Keratinocyte (primary cell): ENCODE measurements around the gene ERN2. TPM values are rescaled to one million over a fixed set of nuclear protein-coding genes. Genes with fewer than 3 reads are reported as not detected.

Experiments used
- DNase-seq: peaks from one replicate; pipeline ENCODE4 v3.0.0-alpha.2; 2011; ENCODE audit warnings: low read depth, missing footprints, low spot score
- FAIRE-seq: peaks from 2 replicates; lab custom pipeline; 2011; peaks lifted over from hg19 to GRCh38; lab: Jason Lieb, UNC
- H2AFZ ChIP-seq: 2 replicates; pipeline ENCODE4 v1.6.0; 2012; ENCODE audit warnings: low read length, control low read depth, inconsistent platforms; ENCODE audit not compliant: control insufficient read depth
- H3K27ac ChIP-seq: 2 replicates; pipeline ENCODE4 v1.5.1; 2011; ENCODE audit warnings: low read length; ENCODE audit not compliant: control insufficient read depth, insufficient read depth
- H3K27me3 ChIP-seq: 3 replicates; pipeline ENCODE4 v1.6.0; 2011; ENCODE audit warnings: low read length; ENCODE audit not compliant: control insufficient read depth, insufficient read depth; ENCODE audit errors: extremely low read depth
- H3K36me3 ChIP-seq, 2 experiments: 2 replicates in 1 of 2; 3 replicates in 1 of 2; pipeline ENCODE4 v1.5.1; 2011; ENCODE audit warnings: low read length in 2 of 2, mild to moderate bottlenecking in 1 of 2; ENCODE audit not compliant: control insufficient read depth in 2 of 2, insufficient read depth in 2 of 2; ENCODE audit errors: extremely low read depth in 1 of 2
- H3K4me1 ChIP-seq: 3 replicates; pipeline ENCODE4 v1.5.1; 2011; ENCODE audit warnings: low read length; ENCODE audit not compliant: control insufficient read depth, insufficient read depth; ENCODE audit errors: extremely low read depth
- H3K4me2 ChIP-seq: 3 replicates; pipeline ENCODE4 v1.6.0; 2011; ENCODE audit warnings: low read depth, low read length; ENCODE audit not compliant: control insufficient read depth, insufficient read depth; ENCODE audit errors: extremely low read depth
- H3K4me3 ChIP-seq, 3 experiments: fragments of 200-600 bp in 1 of 3; sonication (generic) in 1 of 3; 2 replicates in 2 of 3; 3 replicates in 1 of 3; pipeline ENCODE4 v1.5.1; 2011 to 2016; ENCODE audit warnings: low read length in 3 of 3, mild to moderate bottlenecking in 3 of 3, control low read depth in 2 of 3, inconsistent platforms in 1 of 3, low read depth in 1 of 3, mixed read lengths in 1 of 3, mixed run types in 1 of 3, moderate library complexity in 1 of 3; ENCODE audit not compliant: control insufficient read depth in 2 of 3, insufficient read depth in 2 of 3; ENCODE audit errors: extremely low read depth in 1 of 3
- H3K79me2 ChIP-seq: 2 replicates; pipeline ENCODE4 v1.6.0; 2012; ENCODE audit warnings: low read length; ENCODE audit not compliant: control insufficient read depth, insufficient read depth
- H3K9ac ChIP-seq: 3 replicates; pipeline ENCODE4 v1.6.0; 2011; ENCODE audit warnings: low read length; ENCODE audit not compliant: control insufficient read depth, insufficient read depth; ENCODE audit errors: extremely low read depth
- H3K9me1 ChIP-seq: 3 replicates; pipeline ENCODE4 v1.6.0; 2011; ENCODE audit warnings: low read length; ENCODE audit not compliant: control insufficient read depth, insufficient read depth; ENCODE audit errors: extremely low read depth
- H3K9me3 ChIP-seq: 2 replicates; pipeline ENCODE4 v1.5.1; 2012; ENCODE audit warnings: low read depth, low read length; ENCODE audit not compliant: control insufficient read depth
- H4K20me1 ChIP-seq: 3 replicates; pipeline ENCODE4 v1.6.0; 2011; ENCODE audit warnings: low read length; ENCODE audit not compliant: control insufficient read depth, insufficient read depth; ENCODE audit errors: extremely low read depth
- CTCF ChIP-seq, 3 experiments: IDR thresholded peaks in 1 of 3; conservative IDR thresholded peaks in 1 of 3; optimal IDR thresholded peaks in 1 of 3; 2 replicates in 2 of 3; 3 replicates in 1 of 3; pipeline versions ENCODE3 to v1.5.1; 2011; ENCODE audit warnings: low read length in 3 of 3, mild to moderate bottlenecking in 3 of 3, moderate library complexity in 2 of 3, control low read depth in 1 of 3, inconsistent platforms in 1 of 3; ENCODE audit not compliant: insufficient read depth in 2 of 3; ENCODE audit errors: extremely low read depth in 1 of 3
- EZH2 ChIP-seq: IDR thresholded peaks from one replicate; pipeline ENCODE4 v1.6.1; 2012; ENCODE audit warnings: inconsistent platforms, mild to moderate bottlenecking, low read length, moderate library complexity
- dilution Hi-C: fragments of 300-500 bp; cut with MboI; formaldehyde crosslinking; loops from one replicate; pipeline ENCODE4 v1.7.0; 2020; ENCODE audit warnings: low sequenced_read_pairs; ENCODE audit not compliant: extremely low pct_ligation_motif_present
- polyA plus RNA-seq, 5 experiments: library from polyadenylated mRNA; depleted of rRNA in 3 of 5; stranded (reverse) in 3 of 5; stranded (forward) in 1 of 5; unstranded in 1 of 5; fragments of >200 nt; gene quantifications; 1 replicate in 1 of 5; 2 replicates in 3 of 5; 3 replicates in 1 of 5; pipeline versions ENCODE4 v1.2.1 to v1.2.3, GENCODE V29; 2011 to 2012; ENCODE audit warnings: missing spikeins in 2 of 5, low read depth in 1 of 5, low replicate concordance in 1 of 5

Gene ERN2
- polyA plus RNA-seq, 1 donor (not counting 4 experiments of a cell fraction or from before 2014, with no cell fraction given): not detected

- TF ChIP-seq CTCF (optimal IDR thresholded peaks at IDR 0.05 in 1 of 3, IDR thresholded peaks at IDR 0.05 in 1 of 3, conservative IDR thresholded peaks at IDR 0.05 in 1 of 3; ENCODE audit: extremely low read depth in 1 of 3, insufficient read depth in 2 of 3, low read length in 3 of 3): no peak
- no peak for TF ChIP-seq EZH2
- DNase-seq: no peak
- peak overlapping the region; percentile 84 for H3K4me2 ChIP-seq
- H3K79me2 ChIP-seq: peaks cover 51% of the 10 kb centered on the region
- no peaks in the 10 kb centered on the region for H3K9me3 ChIP-seq
- H3K9me1 ChIP-seq: peaks cover 2% of the 10 kb centered on the region
- H3K36me3 ChIP-seq: peaks cover 7 to 8% of the 10 kb centered on the region in 2 experiments
- no peak for FAIRE-seq
- H4K20me1 ChIP-seq: no peaks in the 10 kb centered on the region
- H3K4me1 ChIP-seq: peaks cover 13% of the 10 kb centered on the region
- peak overlapping the region; percentile 90 for H3K27ac ChIP-seq
- no peaks in the 10 kb centered on the region for H3K27me3 ChIP-seq
- peak overlapping the region; percentile 98 for H3K9ac ChIP-seq
- dilution Hi-C loops: no loop called here
- H2AFZ ChIP-seq: peak overlapping the region; percentile 85
- H3K4me3 ChIP-seq: peak overlapping the region; percentile 89 to 99 (median 99)
Measured at GRCh38 chr16:23640615-23640930, 72.4 kb downstream of the ERN2 start.

Other genes with a start within 250 kb of the ERN2 start
- gene GGA2, start 202.7 kb downstream of the ERN2 start, polyA plus RNA-seq: 30.2 to 54.1 TPM (median 41.2 TPM) in 3 replicates
- gene EARS2, start 155.9 kb downstream of the ERN2 start, polyA plus RNA-seq: 32.7 to 44.6 TPM (median 39.5 TPM) in 3 replicates
- gene UBFD1, start 155.5 kb downstream of the ERN2 start, polyA plus RNA-seq: 27.7 to 39.8 TPM (median 36.3 TPM) in 3 replicates
- gene NDUFAB1, start 116.9 kb downstream of the ERN2 start, polyA plus RNA-seq: 104 to 202 TPM (median 112 TPM) in 3 replicates
- 11.0 to 18.7 TPM (median 13.1 TPM) in 3 replicates for gene PALB2, start 71.9 kb downstream of the ERN2 start, polyA plus RNA-seq
- gene DCTN5, start 71.8 kb downstream of the ERN2 start, polyA plus RNA-seq: 78.7 to 107 TPM (median 105 TPM) in 3 replicates
- 3.2 to 43.3 TPM (median 21.2 TPM) in 3 replicates for gene PLK1, start 34.3 kb downstream of the ERN2 start, polyA plus RNA-seq
- gene CHP2, start 41.8 kb upstream of the ERN2 start, polyA plus RNA-seq: 0.07 to 0.22 TPM (median 0.20 TPM) in 3 replicates
- 0.05 to 0.18 TPM (median 0.10 TPM) in 3 replicates for gene PRKCB, start 122.8 kb upstream of the ERN2 start, polyA plus RNA-seq